IMR-90 (cell line): ENCODE measurements around the gene OR4B1. TPM values are rescaled to one million over a fixed set of nuclear protein-coding genes. Genes with fewer than 3 reads are reported as not detected.

ENCODE experiments used
- ATAC-seq: fragments of 200-7000 bp; cut with Tn5 transposase; 2 replicates; pipeline ENCODE4 v1.9.1; 2020; ENCODE audit warnings: low read depth, mild to moderate bottlenecking, moderate library complexity
- BruUV-seq: library from RNA; stranded (reverse); fragments of 400-500 nt; replicated peaks from 2 replicates; lab custom pipeline; 2021; lab: Mats Ljungman, UMichigan
- CTCF ChIA-PET: fragments of 300-600 bp; formaldehyde crosslinking; extraction: SDS; loops from one replicate; lab custom pipeline; 2021; ENCODE audit warnings: antibody characterized with exemption; lab: Yijun Ruan, JAX
- POLR2A ChIA-PET: fragments of 300-600 bp; sonication (Branson Sonifier 250); formaldehyde crosslinking; loops from one replicate; lab custom pipeline; 2022; ENCODE audit warnings: antibody characterized with exemption; ENCODE audit not compliant: unreplicated experiment; lab: Charles Lee
- DNase-seq: peaks from one replicate; pipeline ENCODE4 v3.0.0; 2013
- H2AFZ ChIP-seq: replicated peaks from 2 replicates; pipeline ENCODE3; 2013; ENCODE audit warnings: low read length, mild to moderate bottlenecking; ENCODE audit not compliant: poor library complexity
- H2AK5ac ChIP-seq: 2 replicates; pipeline ENCODE4 v1.6.1; 2013; ENCODE audit warnings: low read depth, low read length, inconsistent platforms
- H2AK9ac ChIP-seq: replicated peaks from 2 replicates; pipeline ENCODE3; 2013; ENCODE audit warnings: mild to moderate bottlenecking, low read depth, low read length, moderate library complexity; ENCODE audit not compliant: poor library complexity
- H2BK120ac ChIP-seq: 2 replicates; pipeline ENCODE4 v1.6.1; 2013; ENCODE audit warnings: low read depth, low read length, inconsistent platforms
- H2BK15ac ChIP-seq: 3 replicates; pipeline ENCODE4 v1.6.1; 2013; ENCODE audit warnings: low read depth, low read length, inconsistent platforms
- H2BK20ac ChIP-seq: 2 replicates; pipeline ENCODE4 v1.6.1; 2013; ENCODE audit warnings: low read depth, mild to moderate bottlenecking, inconsistent platforms, low read length, moderate library complexity
- H2BK5ac ChIP-seq: 2 replicates; pipeline ENCODE4 v1.6.1; 2013; ENCODE audit warnings: mild to moderate bottlenecking, low read depth, low read length, inconsistent platforms; ENCODE audit not compliant: poor library complexity, severe bottlenecking
- H3K14ac ChIP-seq: replicated peaks from 2 replicates; pipeline ENCODE4 v1.6.1; 2013; ENCODE audit warnings: low read depth, low read length, inconsistent platforms
- H3K18ac ChIP-seq: 2 replicates; pipeline ENCODE4 v1.6.1; 2013; ENCODE audit warnings: low read depth, low read length, control low read depth
- H3K23ac ChIP-seq: 2 replicates; pipeline ENCODE4 v1.6.1; 2013; ENCODE audit warnings: low read depth, low read length, inconsistent platforms
- H3K27ac ChIP-seq: 2 replicates; pipeline ENCODE4 v1.5.1; 2013; ENCODE audit warnings: mild to moderate bottlenecking, control low read depth, low read length; ENCODE audit not compliant: insufficient read depth
- H3K27me3 ChIP-seq: 2 replicates; pipeline ENCODE4 v1.6.1; 2013; ENCODE audit warnings: low read length; ENCODE audit not compliant: control insufficient read depth, insufficient read depth
- H3K36me3 ChIP-seq: 2 replicates; pipeline ENCODE4 v1.6.1; 2013; ENCODE audit warnings: low read length, mixed read lengths; ENCODE audit not compliant: control insufficient read depth, insufficient read depth
- H3K4ac ChIP-seq: 2 replicates; pipeline ENCODE4 v1.6.1; 2013; ENCODE audit warnings: low read depth, low read length, inconsistent platforms
- H3K4me1 ChIP-seq: 2 replicates; pipeline ENCODE4 v1.6.1; 2013; ENCODE audit warnings: low read length, mixed read lengths; ENCODE audit not compliant: control insufficient read depth, insufficient read depth
- H3K4me2 ChIP-seq: 2 replicates; pipeline ENCODE4 v1.6.1; 2013; ENCODE audit warnings: low read depth, mild to moderate bottlenecking, control low read depth, low read length, moderate library complexity
- H3K4me3 ChIP-seq: 2 replicates; pipeline ENCODE4 v1.5.1; 2013; ENCODE audit warnings: low read depth, mild to moderate bottlenecking, control low read depth, low read length, moderate library complexity; ENCODE audit not compliant: insufficient read depth
- H3K56ac ChIP-seq: 2 replicates; pipeline ENCODE4 v1.6.1; 2013; ENCODE audit warnings: low read length, inconsistent platforms; ENCODE audit not compliant: insufficient read depth; ENCODE audit errors: extremely low read depth
- H3K79me1 ChIP-seq, 2 experiments: 2 replicates each; pipeline ENCODE4 v1.6.1; 2013; ENCODE audit warnings: low read length in 2 of 2, inconsistent platforms in 1 of 2, low read depth in 1 of 2
- H3K9ac ChIP-seq: 2 replicates; pipeline ENCODE4 v1.6.1; 2013; ENCODE audit warnings: low read depth, low read length, control low read depth
- H3K9me1 ChIP-seq: 2 replicates; pipeline ENCODE4 v1.6.1; 2013; ENCODE audit warnings: low read length, inconsistent platforms; ENCODE audit not compliant: insufficient read depth
- H3K9me3 ChIP-seq: 2 replicates; pipeline ENCODE4 v1.6.1; 2013; ENCODE audit warnings: low read length; ENCODE audit not compliant: control insufficient read depth, insufficient read depth
- H4K20me1 ChIP-seq: 2 replicates; pipeline ENCODE4 v1.6.1; 2013; ENCODE audit warnings: low read length, inconsistent platforms; ENCODE audit not compliant: insufficient read depth
- H4K5ac ChIP-seq: 2 replicates; pipeline ENCODE4 v1.6.1; 2013; ENCODE audit warnings: mild to moderate bottlenecking, low read depth, low read length, control low read depth
- H4K8ac ChIP-seq, 2 experiments: 2 replicates each; pipeline ENCODE4 v1.6.1; 2013; ENCODE audit warnings: low read depth in 2 of 2, low read length in 2 of 2, control low read depth in 1 of 2, inconsistent platforms in 1 of 2
- H4K91ac ChIP-seq: 2 replicates; pipeline ENCODE4 v1.6.1; 2013; ENCODE audit warnings: low read depth, low read length, inconsistent platforms; ENCODE audit not compliant: insufficient read depth
- CHD1 ChIP-seq: IDR thresholded peaks from 2 replicates; pipeline ENCODE4 v1.6.1; 2012; ENCODE audit warnings: low read depth, low read length, improper control_type of control experiment
- FOS ChIP-seq: fragments of 150-350 bp; IDR thresholded peaks from 2 replicates; pipeline ENCODE4 v1.6.1; 2016; ENCODE audit warnings: low read depth, low read length
- MXI1 ChIP-seq: IDR thresholded peaks from 2 replicates; pipeline ENCODE4 v1.6.1; 2012; ENCODE audit warnings: low read depth, mild to moderate bottlenecking, low read length, moderate library complexity, borderline replicate concordance
- WGBS, 2 experiments: methylation state at CpG; one replicate each; pipeline versions ENCODE4 v1.1.5 to v1.1.7; 2013; ENCODE audit warnings: missing lambda C conversion rate in 2 of 2; ENCODE audit not compliant: insufficient read length in 1 of 2; ENCODE audit errors: extremely low coverage in 2 of 2; 5-methylcytosine and 5-hydroxymethylcytosine counted together
- dilution Hi-C: fragments of 300-500 bp; cut with HindIII; formaldehyde crosslinking; loops from one replicate; pipeline ENCODE4 v1.14.3; 2018; ENCODE audit warnings: low sequenced_read_pairs; ENCODE audit not compliant: unreplicated experiment
- in situ Hi-C: fragments of 300-500 bp; cut with MboI; formaldehyde crosslinking; loops from 3 replicates; pipeline ENCODE4 v1.14.3; 2019; ENCODE audit warnings: low sequenced_read_pairs, inconsistent platforms, mixed read lengths
- intact Hi-C: fragments of 100-400 bp; cut with micrococcal nuclease; formaldehyde crosslinking; loops from 2 replicates; pipeline ENCODE4 v1.10.0; 2022
- polyA plus RNA-seq, 3 experiments: library from polyadenylated mRNA; depleted of rRNA; stranded (reverse); fragments of >200 nt; gene quantifications; 2 replicates each; pipeline ENCODE4 v1.2.3, GENCODE V29; 2012; ENCODE audit warnings: low replicate concordance in 1 of 3
- total RNA-seq: library from RNA; depleted of rRNA; stranded (reverse); fragments of >200 nt; gene quantifications from 2 replicates; pipeline ENCODE4 v1.2.3, GENCODE V29; 2012
- TF ChIP-seq, protein P1 (sequence below): conservative IDR thresholded peaks from 2 replicates; pipeline ENCODE4 v1.5.1; 2012; ENCODE audit warnings: mild to moderate bottlenecking, low read depth, low read length, improper control_type of control experiment
- TF ChIP-seq, protein P2 (sequence below): fragments of 150-350 bp; IDR thresholded peaks from 2 replicates; pipeline ENCODE4 v1.6.1; 2017; ENCODE audit warnings: mild to moderate bottlenecking, antibody characterized with exemption, low read length, low read depth

Gene OR4B1
- total and polyA plus RNA-seq, 2 of the 4 experiments (the other 2 are of a cell fraction), result not detected

DNA sequence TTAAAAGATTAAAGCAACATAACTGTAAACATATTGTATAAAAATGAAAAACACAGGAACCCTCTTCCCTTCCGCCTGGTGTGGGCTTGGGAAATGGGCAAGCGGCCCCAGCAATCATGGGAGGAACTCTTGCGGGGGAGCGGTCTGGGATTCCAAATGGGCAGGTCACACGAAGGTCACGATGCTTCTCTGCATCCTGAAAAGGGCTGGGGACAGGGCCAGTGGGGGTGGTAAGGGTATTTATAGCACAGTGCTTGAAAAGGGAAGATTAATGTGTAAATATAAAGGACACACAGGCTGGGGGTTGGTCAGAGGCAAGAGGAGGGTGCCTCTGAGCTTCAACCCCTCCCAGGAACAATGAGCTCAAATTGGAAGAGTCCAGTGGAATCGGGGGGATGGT lies 46.9 kb upstream of the OR4B1 start:
- Histone ChIP-seq H3K4me3 (no peak overlapping the region), H3K14ac (peak overlapping the region; percentile 48), H3K9ac (no peak overlapping the region), H2BK5ac (peak overlapping the region; percentile 70), H3K4me1 (peaks cover 12% of the 10 kb centered on the region), H4K91ac (peak overlapping the region; percentile 47), H2AFZ (peak overlapping the region; percentile 73), H3K36me3 (0 out of 2 replicates have a peak, but pooled peaks cover 3% of the 10 kb centered on the region), H3K4me2 (no peak overlapping the region; the same call in 1 of the 2 replicates), H3K27me3 (no peaks in the 10 kb centered on the region), H4K20me1 (no peaks in the 10 kb centered on the region), H3K4ac (peak overlapping the region; percentile 56), H2BK15ac (peak overlapping the region; percentile 19; the same call in 1 of the 3 replicates), H3K18ac (peak overlapping the region; percentile 30), H2BK120ac (peak overlapping the region; percentile 69), H3K27ac (peak overlapping the region; percentile 75), H4K5ac (peak overlapping the region; percentile 17), H3K23ac (peak overlapping the region; percentile 33; the same call in 1 of the 2 replicates), H3K9me3 (no peaks in the 10 kb centered on the region), H3K79me1 (peaks cover 0 to 4% of the 10 kb centered on the region in 2 experiments; a peak in 1 of 4 replicates), H2AK5ac (peak overlapping the region; percentile 18; the same call in 1 of the 2 replicates), H2AK9ac (peak overlapping the region; percentile 12), H2BK20ac (0 out of 2 replicates have a peak overlapping the region, but pooled peaks have one; percentile 4), H3K9me1 (peaks cover 14% of the 10 kb centered on the region), H4K8ac (peak overlapping the region; percentile 81 to 84; a peak in 3 of 4 replicates), H3K56ac (peak overlapping the region; percentile 27; the same call in 1 of the 2 replicates)
- peak; percentile 34 for DNase-seq
- ATAC-seq, result no peak
- intact Hi-C loops, result loop anchor here (2.0 to 5.0 kb wide), 2 partner anchors 235 to 1828 kb away; no protein-coding TSS in a partner anchor
- in situ Hi-C loops, result no loop called here
- TF ChIP-seq MXI1 (no peak), FOS (no peak), CHD1 (no peak)
- TF ChIP-seq, protein P1, sequence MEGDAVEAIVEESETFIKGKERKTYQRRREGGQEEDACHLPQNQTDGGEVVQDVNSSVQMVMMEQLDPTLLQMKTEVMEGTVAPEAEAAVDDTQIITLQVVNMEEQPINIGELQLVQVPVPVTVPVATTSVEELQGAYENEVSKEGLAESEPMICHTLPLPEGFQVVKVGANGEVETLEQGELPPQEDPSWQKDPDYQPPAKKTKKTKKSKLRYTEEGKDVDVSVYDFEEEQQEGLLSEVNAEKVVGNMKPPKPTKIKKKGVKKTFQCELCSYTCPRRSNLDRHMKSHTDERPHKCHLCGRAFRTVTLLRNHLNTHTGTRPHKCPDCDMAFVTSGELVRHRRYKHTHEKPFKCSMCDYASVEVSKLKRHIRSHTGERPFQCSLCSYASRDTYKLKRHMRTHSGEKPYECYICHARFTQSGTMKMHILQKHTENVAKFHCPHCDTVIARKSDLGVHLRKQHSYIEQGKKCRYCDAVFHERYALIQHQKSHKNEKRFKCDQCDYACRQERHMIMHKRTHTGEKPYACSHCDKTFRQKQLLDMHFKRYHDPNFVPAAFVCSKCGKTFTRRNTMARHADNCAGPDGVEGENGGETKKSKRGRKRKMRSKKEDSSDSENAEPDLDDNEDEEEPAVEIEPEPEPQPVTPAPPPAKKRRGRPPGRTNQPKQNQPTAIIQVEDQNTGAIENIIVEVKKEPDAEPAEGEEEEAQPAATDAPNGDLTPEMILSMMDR, result no peak
- TF ChIP-seq, protein P2, sequence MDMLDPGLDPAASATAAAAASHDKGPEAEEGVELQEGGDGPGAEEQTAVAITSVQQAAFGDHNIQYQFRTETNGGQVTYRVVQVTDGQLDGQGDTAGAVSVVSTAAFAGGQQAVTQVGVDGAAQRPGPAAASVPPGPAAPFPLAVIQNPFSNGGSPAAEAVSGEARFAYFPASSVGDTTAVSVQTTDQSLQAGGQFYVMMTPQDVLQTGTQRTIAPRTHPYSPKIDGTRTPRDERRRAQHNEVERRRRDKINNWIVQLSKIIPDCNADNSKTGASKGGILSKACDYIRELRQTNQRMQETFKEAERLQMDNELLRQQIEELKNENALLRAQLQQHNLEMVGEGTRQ, result no peak
- BruUV-seq, result TSS peak; percentile 77
- ChIA-PET POLR2A (no interaction called here), CTCF (no interaction called here)
- dilution Hi-C loops, result no loop called here
- no CpG with 5 or more reads among the region's 7 CpGs for WGBS, 2 experiments
